Pulmonary artery endothelial cell (primary cell): ENCODE measurements around the gene SET. TPM values are rescaled to one million over a fixed set of nuclear protein-coding genes. Genes with fewer than 3 reads are reported as not detected.

ENCODE experiments used
- DNase-seq: peaks from one replicate; pipeline ENCODE4 v3.0.0-alpha.2; 2011; ENCODE audit warnings: low read depth, low spot score
- total RNA-seq: library from RNA; depleted of rRNA; stranded (reverse); fragments of >200 nt; gene quantifications from 2 replicates; pipeline ENCODE4 v1.2.3, GENCODE V29; 2014

Gene SET
- total RNA-seq, 1 donor from 2014 or later, result 618 TPM

GRCh38 chr9:128729302-128729701, 40.3 kb downstream of the SET start:
- DNase-seq, result no peak

- DNase-seq, result no peak
Observed at GRCh38 chr9:128729766-128730517, 40.9 kb downstream of the SET start.

- no peak for DNase-seq
Observed at GRCh38 chr9:128731093-128731492, 42.1 kb downstream of the SET start.

GRCh38 chr9:128731691-128732090, 42.7 kb downstream of the SET start:
- no peak for DNase-seq

GRCh38 chr9:128732576-128732975, 43.6 kb downstream of the SET start:
- no peak for DNase-seq

- peak; percentile 64 for DNase-seq
Observed at GRCh38 chr9:128733256-128733655, 44.2 kb downstream of the SET start.

GRCh38 chr9:128735373-128735772, 46.4 kb downstream of the SET start:
- no peak for DNase-seq

- no peak for DNase-seq
Observed at GRCh38 chr9:128742401-128742800, 53.4 kb downstream of the SET start.

- DNase-seq, result no peak
Observed at GRCh38 chr9:128743421-128743820, 54.4 kb downstream of the SET start.

Other genes starting within 250 kb of the SET start
- 32.8 and 56.2 TPM in 2 replicates for gene ODF2, start 233.2 kb upstream of the SET start, total RNA-seq
- gene GLE1, start 184.5 kb upstream of the SET start, total RNA-seq, result 16.2 and 31.5 TPM in 2 replicates
- 394 and 449 TPM in 2 replicates for gene SPTAN1, start 136.6 kb upstream of the SET start, total RNA-seq
- gene DYNC2I2, start 32.4 kb upstream of the SET start, total RNA-seq, result 86.4 and 101 TPM in 2 replicates
- 20.6 and 22.1 TPM in 2 replicates for gene PKN3, start 13.3 kb downstream of the SET start, total RNA-seq
- 34.8 and 35.6 TPM in 2 replicates for gene ZDHHC12, start 34.9 kb downstream of the SET start, total RNA-seq
- 12.2 and 14.1 TPM in 2 replicates for gene ZER1, start 82.7 kb downstream of the SET start, total RNA-seq
- gene TBC1D13, start 98.0 kb downstream of the SET start, total RNA-seq, result 12.3 and 16.8 TPM in 2 replicates
- 29.1 and 37.5 TPM in 2 replicates for gene ENDOG, start 129.3 kb downstream of the SET start, total RNA-seq
- 16.3 and 36.1 TPM in 2 replicates for gene SPOUT1, start 140.6 kb downstream of the SET start, total RNA-seq
- gene KYAT1, start 192.7 kb downstream of the SET start, total RNA-seq, result 11.0 and 12.4 TPM in 2 replicates
- 104 and 129 TPM in 2 replicates for gene LRRC8A, start 192.9 kb downstream of the SET start, total RNA-seq
- 0.20 and 0.81 TPM in 2 replicates for gene PHYHD1, start 231.8 kb downstream of the SET start, total RNA-seq